Glutamatergic neuron (in vitro differentiated cells): Measurements from ENCODE around the gene HSPD1. TPM values are rescaled to one million over a fixed set of nuclear protein-coding genes. Genes with fewer than 3 reads are reported as not detected.

Experiments used
- DNase-seq: peaks from one replicate; pipeline ENCODE4 v3.0.0; 2022
- H3K27ac Mint-ChIP-seq: one replicate; pipeline ENCODE4 v1.8.0; 2020; ENCODE audit warnings: mild to moderate bottlenecking, mixed read lengths, inconsistent platforms; ENCODE audit not compliant: unreplicated experiment
- H3K27me3 Mint-ChIP-seq: one replicate; pipeline ENCODE4 v1.8.0; 2020; ENCODE audit warnings: mild to moderate bottlenecking, moderate library complexity, mixed read lengths, inconsistent platforms; ENCODE audit not compliant: unreplicated experiment
- H3K36me3 Mint-ChIP-seq: one replicate; pipeline ENCODE4 v1.8.0; 2020; ENCODE audit warnings: mild to moderate bottlenecking, mixed read lengths, inconsistent platforms; ENCODE audit not compliant: unreplicated experiment
- H3K4me1 Mint-ChIP-seq: one replicate; pipeline ENCODE4 v1.8.0; 2020; ENCODE audit warnings: mild to moderate bottlenecking, low read depth, mixed read lengths, inconsistent platforms; ENCODE audit not compliant: unreplicated experiment
- H3K4me3 Mint-ChIP-seq: one replicate; pipeline ENCODE4 v1.8.0; 2020; ENCODE audit warnings: mild to moderate bottlenecking, mixed read lengths, inconsistent platforms; ENCODE audit not compliant: unreplicated experiment
- H3K9me3 Mint-ChIP-seq: one replicate; pipeline ENCODE4 v1.8.0; 2020; ENCODE audit warnings: mild to moderate bottlenecking, moderate library complexity, mixed read lengths, inconsistent platforms; ENCODE audit not compliant: unreplicated experiment
- CTCF ChIP-seq: fragments of 200-600 bp; sonication (generic); IDR thresholded peaks from one replicate; pipeline ENCODE4 v1.5.0; 2021; ENCODE audit not compliant: partially characterized antibody, unreplicated experiment
- total RNA-seq: library from RNA; stranded (reverse); fragmentation: NEBNext Ultra II Directional; extraction: Animal tissue kit (Norgen Biotek cat#: 25700); gene quantifications from one replicate; pipeline ENCODE4 v1.2.1, GENCODE V29; 2021; ENCODE audit not compliant: unreplicated experiment

Gene HSPD1
- total RNA-seq, 1 donor from 2014 or later, result 187 TPM

GRCh38 chr2:197464175-197464574, 35.5 kb downstream of the HSPD1 start:
- H3K27me3 Mint-ChIP-seq, result no peaks in the 10 kb centered on the region
- H3K4me1 Mint-ChIP-seq, result peaks cover 6% of the 10 kb centered on the region
- no peak overlapping the region for H3K27ac Mint-ChIP-seq
- no peak for DNase-seq
- TF ChIP-seq CTCF, result no peak
- H3K36me3 Mint-ChIP-seq, result no peaks in the 10 kb centered on the region
- no peaks in the 10 kb centered on the region for H3K9me3 Mint-ChIP-seq
- H3K4me3 Mint-ChIP-seq, result no peak overlapping the region

DNA sequence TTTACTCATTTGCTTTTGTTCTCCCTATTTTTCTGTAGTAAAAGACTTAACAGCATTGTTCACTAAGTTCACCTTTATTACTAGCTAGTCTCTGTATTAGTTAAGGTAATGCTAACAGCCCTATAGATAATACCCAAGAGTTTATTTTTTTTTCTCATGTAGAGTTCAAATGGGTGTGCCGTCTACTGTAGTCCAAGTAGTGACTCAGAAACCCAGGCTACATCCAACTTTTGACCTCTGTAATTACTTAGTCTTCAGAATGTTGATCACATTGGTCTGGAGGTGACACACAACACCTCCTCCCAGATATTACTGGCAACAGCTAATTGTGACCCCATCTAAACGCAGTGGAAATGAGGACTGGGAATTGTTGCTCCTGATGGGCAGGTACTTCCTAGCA, 38.6 kb downstream of the HSPD1 start:
- no peak for TF ChIP-seq CTCF
- Mint-ChIP-seq H3K4me3 (no peak overlapping the region), H3K27ac (no peak overlapping the region), H3K36me3 (no peaks in the 10 kb centered on the region), H3K4me1 (peaks cover 8% of the 10 kb centered on the region), H3K9me3 (no peaks in the 10 kb centered on the region), H3K27me3 (no peaks in the 10 kb centered on the region)
- no peak for DNase-seq

DNA sequence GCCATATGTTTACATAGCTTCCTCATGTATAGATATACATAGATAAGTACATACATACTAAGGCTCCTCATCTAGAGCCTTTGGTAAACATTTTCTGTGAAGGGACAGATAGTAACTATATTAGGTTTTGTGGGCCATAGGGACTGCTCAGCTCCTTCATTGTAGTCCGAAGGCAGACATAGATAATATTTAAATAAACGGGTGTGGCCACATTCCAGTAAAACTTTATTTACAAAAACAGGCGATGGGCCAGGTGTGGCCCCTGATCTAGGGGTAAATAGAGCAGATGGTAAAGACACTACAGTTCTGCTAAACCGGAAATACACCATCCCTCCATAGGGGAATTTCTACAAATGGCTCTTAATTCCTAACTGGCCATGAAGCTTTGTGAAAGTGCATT, 39.0 kb downstream of the HSPD1 start:
- Mint-ChIP-seq H3K4me3 (no peak overlapping the region), H3K27ac (no peak overlapping the region), H3K36me3 (no peaks in the 10 kb centered on the region), H3K4me1 (peaks cover 8% of the 10 kb centered on the region), H3K9me3 (no peaks in the 10 kb centered on the region), H3K27me3 (no peaks in the 10 kb centered on the region)
- TF ChIP-seq CTCF, result no peak
- no peak for DNase-seq

GRCh38 chr2:197455428-197455827, 44.2 kb downstream of the HSPD1 start:
- DNase-seq, result no peak
- no peak for TF ChIP-seq CTCF
- H3K4me1 Mint-ChIP-seq, result peaks cover 17% of the 10 kb centered on the region
- H3K27me3 Mint-ChIP-seq, result peaks cover 6% of the 10 kb centered on the region
- H3K27ac Mint-ChIP-seq, result no peak overlapping the region
- H3K9me3 Mint-ChIP-seq, result peaks cover 5% of the 10 kb centered on the region
- H3K36me3 Mint-ChIP-seq, result no peaks in the 10 kb centered on the region
- no peak overlapping the region for H3K4me3 Mint-ChIP-seq

DNA sequence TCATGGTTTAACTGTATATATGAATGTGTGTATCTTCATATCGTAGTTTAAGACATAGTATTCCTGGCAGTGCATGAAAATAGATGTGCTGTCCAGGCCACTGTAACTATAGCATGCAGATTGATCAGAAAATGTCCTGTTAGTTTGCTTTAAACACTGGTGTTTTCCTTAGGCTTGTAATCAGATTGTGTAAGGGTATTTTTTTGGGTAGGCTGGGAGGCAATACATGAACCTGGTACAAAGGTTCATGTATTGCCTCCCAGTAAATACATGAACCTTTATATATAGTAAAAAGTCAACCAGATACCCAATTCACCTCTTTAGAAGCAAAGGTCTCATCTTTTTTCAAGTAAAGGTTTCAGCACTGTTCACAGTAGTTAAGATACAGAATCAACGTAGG, 44.7 kb downstream of the HSPD1 start:
- peak overlapping the region; percentile 100 for H3K4me3 Mint-ChIP-seq
- TF ChIP-seq CTCF, result no peak
- peaks cover 5% of the 10 kb centered on the region for H3K9me3 Mint-ChIP-seq
- H3K4me1 Mint-ChIP-seq, result peaks cover 17% of the 10 kb centered on the region
- no peak for DNase-seq
- peaks cover 6% of the 10 kb centered on the region for H3K27me3 Mint-ChIP-seq
- no peaks in the 10 kb centered on the region for H3K36me3 Mint-ChIP-seq
- no peak overlapping the region for H3K27ac Mint-ChIP-seq
